ENCODE data around the gene GAB2.

The GAB2 gene

GRCh38 chr11:78397398-78397797 is 20.2 kb downstream of the GAB2 start:
- H3K36me3 ChIP-seq (replicated peaks in 1 of 2; ENCODE audit: control insufficient read depth in 2 of 2, insufficient read depth in 2 of 2, low read length in 2 of 2), result peaks cover 0 to 2% of the 10 kb centered on the region in 2 donors
- H3K79me1 ChIP-seq (ENCODE audit: low read depth, low read length), result no peaks in the 10 kb centered on the region
- peaks cover 0 to 9% of the 10 kb centered on the region in 2 donors for H3K4me1 ChIP-seq (ENCODE audit: control insufficient read depth in 2 of 2, insufficient read depth in 1 of 2, low read depth in 1 of 2, low read length in 2 of 2)
- no peak overlapping the region for H4K91ac ChIP-seq (ENCODE audit: low read depth, low read length, poor library complexity)
- no peak overlapping the region for H3K18ac ChIP-seq (ENCODE audit: low read length)
- H3K4me3 ChIP-seq (ENCODE audit: low read length in 2 of 2), result no peak overlapping the region
- no peak overlapping the region for H3K27ac ChIP-seq (replicated peaks; ENCODE audit: low read length)
- H4K8ac ChIP-seq (ENCODE audit: low read depth, low read length), result no peak overlapping the region
- no peak overlapping the region for H3K4ac ChIP-seq (ENCODE audit: low read length)
- no CpG with 5 or more reads among the region's 3 CpGs for WGBS, 2 donors (ENCODE audit: extremely low coverage in 2 of 2, insufficient read length in 2 of 2, insufficient replicate concordance in 1 of 2)
- H3K27me3 ChIP-seq (ENCODE audit: control insufficient read depth in 3 of 3, insufficient read depth in 3 of 3, low read depth in 1 of 3, low read length in 3 of 3), result no peaks in the 10 kb centered on the region
- H2AK5ac ChIP-seq (ENCODE audit: low read depth, low read length), result no peak overlapping the region
- no peak overlapping the region for H2BK12ac ChIP-seq (ENCODE audit: low read length)
- H3K23ac ChIP-seq (ENCODE audit: low read depth, low read length, poor library complexity), result no peak overlapping the region
- H3K14ac ChIP-seq (ENCODE audit: low read length), result no peak overlapping the region
- H3K9ac ChIP-seq (ENCODE audit: low read depth, low read length, poor library complexity), result no peak overlapping the region
- no peak overlapping the region for H3K4me2 ChIP-seq (ENCODE audit: insufficient read depth, low read length, poor library complexity, severe bottlenecking)
- no peak for DNase-seq (ENCODE audit: low spot score)
- peaks cover 0 to 3% of the 10 kb centered on the region in 2 donors for H3K9me3 ChIP-seq (replicated peaks in 1 of 2; ENCODE audit: control insufficient read depth in 2 of 2, insufficient read depth in 1 of 2, low read depth in 1 of 2, low read length in 2 of 2)
- no peak overlapping the region for H2BK120ac ChIP-seq (ENCODE audit: low read depth, low read length)
- no peak overlapping the region for H2BK15ac ChIP-seq (ENCODE audit: low read length)
- no peak overlapping the region for H2BK5ac ChIP-seq (ENCODE audit: low read length)
- H2AFZ ChIP-seq (ENCODE audit: low read length), result no peak overlapping the region

- no peak overlapping the region for H3K23ac ChIP-seq (ENCODE audit: low read depth, low read length, poor library complexity)
- H2BK15ac ChIP-seq (ENCODE audit: low read length), result no peak overlapping the region
- no CpG with 5 or more reads among the region's 1 CpG for WGBS, 2 donors (ENCODE audit: extremely low coverage in 2 of 2, insufficient read length in 2 of 2, insufficient replicate concordance in 1 of 2)
- H3K4me3 ChIP-seq (ENCODE audit: low read length in 2 of 2), result no peak overlapping the region
- H3K9me3 ChIP-seq (replicated peaks in 1 of 2; ENCODE audit: control insufficient read depth in 2 of 2, insufficient read depth in 1 of 2, low read depth in 1 of 2, low read length in 2 of 2), result peaks cover 0 to under 1% of the 10 kb centered on the region in 2 donors
- no peak overlapping the region for H2AFZ ChIP-seq (ENCODE audit: low read length)
- H3K9ac ChIP-seq (ENCODE audit: low read depth, low read length, poor library complexity), result no peak overlapping the region
- H3K27ac ChIP-seq (replicated peaks; ENCODE audit: low read length), result no peak overlapping the region
- H2BK5ac ChIP-seq (ENCODE audit: low read length), result no peak overlapping the region
- no peak overlapping the region for H2BK120ac ChIP-seq (ENCODE audit: low read depth, low read length)
- no peaks in the 10 kb centered on the region for H3K27me3 ChIP-seq (ENCODE audit: control insufficient read depth in 3 of 3, insufficient read depth in 3 of 3, low read depth in 1 of 3, low read length in 3 of 3)
- H4K8ac ChIP-seq (ENCODE audit: low read depth, low read length), result no peak overlapping the region
- no peak overlapping the region for H3K18ac ChIP-seq (ENCODE audit: low read length)
- H3K4me1 ChIP-seq (ENCODE audit: control insufficient read depth in 2 of 2, insufficient read depth in 1 of 2, low read depth in 1 of 2, low read length in 2 of 2), result peaks cover 0 to 7% of the 10 kb centered on the region in 2 donors
- H3K79me1 ChIP-seq (ENCODE audit: low read depth, low read length), result no peaks in the 10 kb centered on the region
- no peak overlapping the region for H3K4me2 ChIP-seq (ENCODE audit: insufficient read depth, low read length, poor library complexity, severe bottlenecking)
- H2AK5ac ChIP-seq (ENCODE audit: low read depth, low read length), result no peak overlapping the region
- H3K36me3 ChIP-seq (replicated peaks in 1 of 2; ENCODE audit: control insufficient read depth in 2 of 2, insufficient read depth in 2 of 2, low read length in 2 of 2), result peaks cover 0 to 3% of the 10 kb centered on the region in 2 donors
- H3K4ac ChIP-seq (ENCODE audit: low read length), result no peak overlapping the region
- DNase-seq (ENCODE audit: low spot score), result no peak
- H4K91ac ChIP-seq (ENCODE audit: low read depth, low read length, poor library complexity), result no peak overlapping the region
- H2BK12ac ChIP-seq (ENCODE audit: low read length), result no peak overlapping the region
- H3K14ac ChIP-seq (ENCODE audit: low read length), result no peak overlapping the region
Observed at GRCh38 chr11:78395597-78395996, 22.0 kb downstream of the GAB2 start.

GRCh38 chr11:78392854-78393253 is 24.8 kb downstream of the GAB2 start:
- no peak overlapping the region for H2BK12ac ChIP-seq (ENCODE audit: low read length)
- no peak overlapping the region for H3K4me2 ChIP-seq (ENCODE audit: insufficient read depth, low read length, poor library complexity, severe bottlenecking)
- no peak overlapping the region for H3K18ac ChIP-seq (ENCODE audit: low read length)
- no peak overlapping the region for H2BK5ac ChIP-seq (ENCODE audit: low read length)
- no peak overlapping the region for H3K4ac ChIP-seq (ENCODE audit: low read length)
- peaks cover 0 to 8% of the 10 kb centered on the region in 2 donors for H3K36me3 ChIP-seq (replicated peaks in 1 of 2; ENCODE audit: control insufficient read depth in 2 of 2, insufficient read depth in 2 of 2, low read length in 2 of 2)
- no peak overlapping the region for H4K91ac ChIP-seq (ENCODE audit: low read depth, low read length, poor library complexity)
- no peak overlapping the region for H2BK120ac ChIP-seq (ENCODE audit: low read depth, low read length)
- no peaks in the 10 kb centered on the region for H3K79me1 ChIP-seq (ENCODE audit: low read depth, low read length)
- no peaks in the 10 kb centered on the region for H3K4me1 ChIP-seq (ENCODE audit: control insufficient read depth in 2 of 2, insufficient read depth in 1 of 2, low read depth in 1 of 2, low read length in 2 of 2)
- DNase-seq (ENCODE audit: low spot score), result no peak
- H4K8ac ChIP-seq (ENCODE audit: low read depth, low read length), result no peak overlapping the region
- no peak overlapping the region for H3K9ac ChIP-seq (ENCODE audit: low read depth, low read length, poor library complexity)
- H3K27me3 ChIP-seq (ENCODE audit: control insufficient read depth in 3 of 3, insufficient read depth in 3 of 3, low read depth in 1 of 3, low read length in 3 of 3), result no peaks in the 10 kb centered on the region
- no peak overlapping the region for H2BK15ac ChIP-seq (ENCODE audit: low read length)
- no CpG with 5 or more reads among the region's 2 CpGs for WGBS, 2 donors (ENCODE audit: extremely low coverage in 2 of 2, insufficient read length in 2 of 2, insufficient replicate concordance in 1 of 2)
- no peak overlapping the region for H3K4me3 ChIP-seq (ENCODE audit: low read length in 2 of 2)
- no peak overlapping the region for H3K23ac ChIP-seq (ENCODE audit: low read depth, low read length, poor library complexity)
- H2AFZ ChIP-seq (ENCODE audit: low read length), result no peak overlapping the region
- H2AK5ac ChIP-seq (ENCODE audit: low read depth, low read length), result no peak overlapping the region
- peaks cover 0 to 10% of the 10 kb centered on the region in 2 donors for H3K9me3 ChIP-seq (replicated peaks in 1 of 2; ENCODE audit: control insufficient read depth in 2 of 2, insufficient read depth in 1 of 2, low read depth in 1 of 2, low read length in 2 of 2)
- no peak overlapping the region for H3K27ac ChIP-seq (replicated peaks; ENCODE audit: low read length)
- H3K14ac ChIP-seq (ENCODE audit: low read length), result no peak overlapping the region

- no peaks in the 10 kb centered on the region for H3K27me3 ChIP-seq (ENCODE audit: control insufficient read depth in 3 of 3, insufficient read depth in 3 of 3, low read depth in 1 of 3, low read length in 3 of 3)
- no peak overlapping the region for H3K9ac ChIP-seq (ENCODE audit: low read depth, low read length, poor library complexity)
- H3K79me1 ChIP-seq (ENCODE audit: low read depth, low read length), result no peaks in the 10 kb centered on the region
- DNase-seq (ENCODE audit: low spot score), result no peak
- H3K4me2 ChIP-seq (ENCODE audit: insufficient read depth, low read length, poor library complexity, severe bottlenecking), result no peak overlapping the region
- no peak overlapping the region for H3K23ac ChIP-seq (ENCODE audit: low read depth, low read length, poor library complexity)
- H4K91ac ChIP-seq (ENCODE audit: low read depth, low read length, poor library complexity), result no peak overlapping the region
- H4K8ac ChIP-seq (ENCODE audit: low read depth, low read length), result no peak overlapping the region
- H3K18ac ChIP-seq (ENCODE audit: low read length), result no peak overlapping the region
- no peak overlapping the region for H2BK15ac ChIP-seq (ENCODE audit: low read length)
- peaks cover 0 to 8% of the 10 kb centered on the region in 2 donors for H3K36me3 ChIP-seq (replicated peaks in 1 of 2; ENCODE audit: control insufficient read depth in 2 of 2, insufficient read depth in 2 of 2, low read length in 2 of 2)
- H3K9me3 ChIP-seq (replicated peaks in 1 of 2; ENCODE audit: control insufficient read depth in 2 of 2, insufficient read depth in 1 of 2, low read depth in 1 of 2, low read length in 2 of 2), result peaks cover 0 to 13% of the 10 kb centered on the region in 2 donors
- no peak overlapping the region for H2AFZ ChIP-seq (ENCODE audit: low read length)
- no peak overlapping the region for H3K27ac ChIP-seq (replicated peaks; ENCODE audit: low read length)
- WGBS, 2 donors (ENCODE audit: extremely low coverage in 2 of 2, insufficient read length in 2 of 2, insufficient replicate concordance in 1 of 2), result no CpG with 5 or more reads among the region's 1 CpG
- no peak overlapping the region for H2AK5ac ChIP-seq (ENCODE audit: low read depth, low read length)
- H3K4ac ChIP-seq (ENCODE audit: low read length), result no peak overlapping the region
- H3K4me3 ChIP-seq (ENCODE audit: low read length in 2 of 2), result no peak overlapping the region
- no peak overlapping the region for H2BK12ac ChIP-seq (ENCODE audit: low read length)
- H2BK120ac ChIP-seq (ENCODE audit: low read depth, low read length), result no peak overlapping the region
- no peaks in the 10 kb centered on the region for H3K4me1 ChIP-seq (ENCODE audit: control insufficient read depth in 2 of 2, insufficient read depth in 1 of 2, low read depth in 1 of 2, low read length in 2 of 2)
- no peak overlapping the region for H3K14ac ChIP-seq (ENCODE audit: low read length)
- H2BK5ac ChIP-seq (ENCODE audit: low read length), result no peak overlapping the region
Observed at GRCh38 chr11:78391424-78391823, 26.2 kb downstream of the GAB2 start.

All from neuronal stem cell (in vitro differentiated cells).